Adipocyte (in vitro differentiated cells): ENCODE results near the gene DOCK6.

Experiments
- DNase-seq: peaks from one replicate; pipeline ENCODE4 v3.0.0-alpha.2; 2015; ENCODE audit warnings: low read depth
- H3K27me3 ChIP-seq: replicated peaks from 2 replicates; pipeline ENCODE4 v1.7.0; 2013; ENCODE audit warnings: mild to moderate bottlenecking, low read length, moderate library complexity; ENCODE audit not compliant: control insufficient read depth, insufficient read depth
- H3K36me3 ChIP-seq: 2 replicates; pipeline ENCODE4 v1.7.0; 2013; ENCODE audit warnings: low read length, mild to moderate bottlenecking, moderate library complexity; ENCODE audit not compliant: control insufficient read depth, insufficient read depth, severe bottlenecking
- H3K4me1 ChIP-seq: 2 replicates; pipeline ENCODE4 v1.7.0; 2013; ENCODE audit warnings: mild to moderate bottlenecking, low read length, moderate library complexity; ENCODE audit not compliant: control insufficient read depth, insufficient read depth
- H3K4me3 ChIP-seq: 2 replicates; pipeline ENCODE4 v1.7.0; 2013; ENCODE audit warnings: mild to moderate bottlenecking, low read length, moderate library complexity
- H3K9ac ChIP-seq: 2 replicates; pipeline ENCODE4 v1.7.0; 2013; ENCODE audit warnings: mild to moderate bottlenecking, low read length, moderate library complexity
- H3K9me3 ChIP-seq: 2 replicates; pipeline ENCODE4 v1.7.0; 2013; ENCODE audit warnings: mild to moderate bottlenecking, low read length, moderate library complexity; ENCODE audit not compliant: control insufficient read depth

Gene DOCK6

DNA sequence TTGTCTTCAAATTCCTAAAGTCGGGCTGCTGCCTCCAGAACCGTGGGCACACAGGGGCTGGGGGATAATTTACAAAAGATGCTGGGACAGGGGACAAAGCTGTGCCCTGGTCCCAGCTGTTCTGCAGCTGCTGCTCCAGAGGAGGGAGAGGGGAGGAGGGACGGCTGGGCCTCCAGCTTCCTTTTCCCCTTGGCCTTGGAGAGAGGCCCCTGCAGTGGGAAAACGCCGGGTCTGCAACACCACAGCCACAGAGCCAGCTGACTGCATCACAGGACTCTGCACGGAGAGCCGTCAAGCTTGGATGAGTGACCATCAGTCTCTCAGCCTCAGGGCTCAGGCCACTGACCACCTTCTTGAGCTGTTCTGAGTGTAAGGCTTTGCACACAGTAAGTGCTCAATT lies 6.1 kb downstream of the DOCK6 start:
- H3K27me3 ChIP-seq = no peaks in the 10 kb centered on the region
- peak; percentile 58 for DNase-seq
- no peaks in the 10 kb centered on the region for H3K9me3 ChIP-seq
- peaks cover 12% of the 10 kb centered on the region for H3K36me3 ChIP-seq
- no peaks in the 10 kb centered on the region for H3K4me1 ChIP-seq
- no peak overlapping the region for H3K9ac ChIP-seq
- no peak overlapping the region for H3K4me3 ChIP-seq

GRCh38 chr19:11254666-11255065 lies 7.7 kb downstream of the DOCK6 start:
- Histone ChIP-seq H3K27me3 (no peaks in the 10 kb centered on the region), H3K4me3 (no peak overlapping the region), H3K9ac (no peak overlapping the region), H3K4me1 (no peaks in the 10 kb centered on the region), H3K36me3 (peaks cover 19% of the 10 kb centered on the region), H3K9me3 (no peaks in the 10 kb centered on the region)
- DNase-seq = no peak

DNA sequence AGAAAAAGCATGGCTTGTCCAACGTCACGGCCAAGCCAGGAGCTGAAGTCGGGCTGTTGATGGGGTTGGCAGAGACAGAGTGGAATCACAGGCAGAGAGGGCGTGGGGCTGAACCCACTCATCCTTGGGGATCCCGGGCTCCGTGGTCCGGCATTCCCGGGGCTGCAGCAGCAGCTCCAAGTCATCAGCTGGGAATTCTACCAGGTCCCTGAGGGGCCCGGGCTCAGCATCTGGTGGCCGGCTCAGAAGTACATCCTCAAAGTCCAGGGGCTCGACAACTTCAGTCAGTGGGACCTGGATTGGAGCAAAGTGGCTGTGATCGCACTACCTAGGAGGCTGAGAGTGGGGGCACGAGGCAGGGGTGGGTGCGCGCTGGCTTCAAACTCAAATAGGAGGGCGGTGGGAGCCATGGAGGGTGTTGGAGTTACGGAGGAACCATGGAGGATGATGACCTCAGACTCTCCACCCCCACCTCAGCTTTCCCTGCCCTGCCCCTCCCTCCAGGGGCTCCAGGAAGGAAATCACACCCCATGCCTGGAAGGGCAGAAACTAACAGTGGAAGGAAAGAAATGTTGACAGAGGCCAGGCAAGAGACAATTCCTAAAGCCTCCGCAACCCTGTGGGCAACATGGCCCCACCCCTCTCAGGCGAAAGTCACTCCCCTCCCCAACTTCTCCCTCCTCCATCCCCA lies 9.5 kb downstream of the DOCK6 start:
- no peak overlapping the region for H3K9ac ChIP-seq
- peaks cover 31% of the 10 kb centered on the region for H3K36me3 ChIP-seq
- no peaks in the 10 kb centered on the region for H3K4me1 ChIP-seq
- H3K9me3 ChIP-seq = no peaks in the 10 kb centered on the region
- DNase-seq = no peak
- no peak overlapping the region for H3K4me3 ChIP-seq
- H3K27me3 ChIP-seq = no peaks in the 10 kb centered on the region

- H3K4me3 ChIP-seq = no peak overlapping the region
- H3K27me3 ChIP-seq = no peaks in the 10 kb centered on the region
- peaks cover 33% of the 10 kb centered on the region for H3K36me3 ChIP-seq
- H3K9me3 ChIP-seq = no peaks in the 10 kb centered on the region
- no peaks in the 10 kb centered on the region for H3K4me1 ChIP-seq
- no peak for DNase-seq
- H3K9ac ChIP-seq = no peak overlapping the region
Observed at GRCh38 chr19:11251650-11252314, 10.5 kb downstream of the DOCK6 start.

DNA sequence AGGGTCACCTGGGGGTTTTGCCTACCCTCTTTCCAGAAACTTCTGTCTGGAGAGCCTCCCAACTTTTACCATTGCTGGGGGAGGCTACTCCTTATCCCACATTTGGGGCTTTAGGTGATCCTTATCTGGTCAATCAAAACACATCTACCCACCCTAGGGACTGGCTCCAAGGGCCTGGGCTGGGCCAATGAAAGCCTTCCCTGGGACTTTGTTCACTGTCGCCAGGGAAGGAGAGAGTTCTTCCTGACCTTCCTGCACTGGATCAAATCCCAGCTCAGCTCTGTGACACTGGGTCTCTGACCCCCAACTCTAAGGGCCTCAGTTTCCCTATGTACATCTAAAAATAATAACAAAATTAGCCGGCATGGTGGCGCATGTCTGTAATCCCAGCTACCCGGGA lies 11.1 kb downstream of the DOCK6 start:
- Histone ChIP-seq H3K4me1 (no peaks in the 10 kb centered on the region), H3K9me3 (no peaks in the 10 kb centered on the region), H3K9ac (no peak overlapping the region), H3K4me3 (no peak overlapping the region), H3K27me3 (no peaks in the 10 kb centered on the region), H3K36me3 (peaks cover 33% of the 10 kb centered on the region)
- DNase-seq = no peak

DNA sequence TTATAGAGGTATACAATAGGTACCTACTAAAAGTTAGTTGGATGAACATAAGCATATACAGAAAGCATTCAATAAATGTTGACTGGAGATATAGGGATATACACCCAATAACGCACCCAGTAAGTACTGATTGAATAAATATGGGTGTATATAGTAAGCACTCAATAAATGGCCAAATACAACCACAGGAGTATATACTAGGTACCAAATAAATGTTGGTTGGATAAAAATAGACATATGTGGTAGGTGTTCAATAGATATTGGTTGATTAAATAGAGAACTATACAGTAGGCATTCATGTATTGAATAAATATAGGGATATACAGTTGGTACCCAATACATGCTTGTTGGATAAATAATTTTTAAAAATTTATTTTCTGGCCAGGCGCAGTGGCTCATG lies 13.5 kb downstream of the DOCK6 start:
- H3K9me3 ChIP-seq = no peaks in the 10 kb centered on the region
- no peaks in the 10 kb centered on the region for H3K4me1 ChIP-seq
- no peak for DNase-seq
- no peaks in the 10 kb centered on the region for H3K27me3 ChIP-seq
- H3K36me3 ChIP-seq = peaks cover 33% of the 10 kb centered on the region
- H3K4me3 ChIP-seq = no peak overlapping the region
- H3K9ac ChIP-seq = no peak overlapping the region

- DNase-seq = no peak
- H3K9me3 ChIP-seq = no peaks in the 10 kb centered on the region
- peaks cover 34% of the 10 kb centered on the region for H3K36me3 ChIP-seq
Observed at GRCh38 chr19:11247934-11248333, 14.4 kb downstream of the DOCK6 start.

GRCh38 chr19:11247391-11247790 lies 14.9 kb downstream of the DOCK6 start:
- Histone ChIP-seq H3K4me1 (no peaks in the 10 kb centered on the region), H3K4me3 (no peak overlapping the region), H3K9ac (no peak overlapping the region), H3K36me3 (peaks cover 34% of the 10 kb centered on the region), H3K27me3 (no peaks in the 10 kb centered on the region), H3K9me3 (no peaks in the 10 kb centered on the region)
- DNase-seq = no peak

More at GRCh38 chr19:11247934-11248333, 14.4 kb downstream of the DOCK6 start:
- Histone ChIP-seq H3K9ac (no peak overlapping the region), H3K4me1 (no peaks in the 10 kb centered on the region), H3K27me3 (no peaks in the 10 kb centered on the region), H3K4me3 (no peak overlapping the region)

DNA sequence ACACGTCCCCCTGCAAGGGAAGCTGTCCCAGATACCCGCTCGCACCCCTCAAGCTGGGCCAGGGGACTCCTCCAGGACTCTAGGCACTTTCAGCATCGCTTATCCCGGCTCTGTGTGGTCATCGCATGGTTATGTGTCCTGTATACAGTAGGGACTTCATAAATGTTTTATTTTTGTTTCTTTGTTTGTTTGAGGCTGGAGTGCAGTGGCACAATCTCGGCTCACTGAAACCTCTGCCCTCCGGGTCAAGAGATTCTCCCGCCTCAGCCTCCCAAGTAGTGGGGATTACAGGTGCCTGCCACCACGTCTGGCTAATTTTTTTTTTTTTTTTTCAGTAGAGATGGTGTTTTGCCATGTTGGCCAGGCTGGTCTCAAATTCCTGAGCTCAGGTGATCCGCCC lies 15.4 kb downstream of the DOCK6 start:
- peaks cover 30% of the 10 kb centered on the region for H3K36me3 ChIP-seq
- H3K4me3 ChIP-seq = no peak overlapping the region

DNA sequence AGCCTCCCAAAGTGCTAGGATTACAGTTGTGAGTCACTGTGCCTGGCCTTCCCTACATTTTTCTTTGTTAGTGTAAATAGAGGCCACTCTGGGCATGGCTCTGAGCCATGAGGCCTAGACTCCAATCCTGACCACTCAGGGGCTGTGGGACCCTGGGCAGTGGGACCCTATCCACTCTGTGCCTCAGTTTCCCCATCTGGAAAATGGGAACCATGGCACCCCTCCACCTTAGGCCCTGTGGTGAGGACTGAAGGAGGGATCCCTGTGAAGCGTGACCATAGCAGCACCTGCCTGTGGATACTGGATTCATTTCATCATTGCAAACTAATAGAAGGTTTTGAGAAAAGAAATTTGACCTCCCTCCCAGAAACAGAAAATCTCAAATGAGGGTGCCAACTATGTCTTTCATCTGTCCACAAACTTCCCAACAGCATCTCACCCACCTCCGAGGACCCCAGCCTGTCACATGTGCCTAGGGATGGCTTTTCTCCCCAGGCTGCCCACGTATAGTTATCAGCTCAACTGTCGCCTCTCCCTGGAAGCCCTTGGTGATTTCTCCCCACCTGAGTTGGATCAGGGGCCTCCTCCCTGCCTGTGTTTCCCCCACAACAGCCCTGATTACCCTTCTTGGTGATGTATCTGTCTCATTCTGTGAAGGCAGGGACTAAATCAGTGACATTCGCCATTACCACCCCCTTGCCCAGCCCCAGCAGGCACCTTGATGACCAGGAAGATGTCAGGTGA lies 17.3 kb downstream of the DOCK6 start:
- no peaks in the 10 kb centered on the region for H3K4me1 ChIP-seq
- peaks cover 26% of the 10 kb centered on the region for H3K36me3 ChIP-seq
- no peak overlapping the region for H3K9ac ChIP-seq
- no peaks in the 10 kb centered on the region for H3K27me3 ChIP-seq
- no peak overlapping the region for H3K4me3 ChIP-seq
- DNase-seq = no peak
- H3K9me3 ChIP-seq = no peaks in the 10 kb centered on the region

More for the DNA sequence above, 15.4 kb downstream of the DOCK6 start:
- H3K9ac ChIP-seq = no peak overlapping the region
- no peaks in the 10 kb centered on the region for H3K9me3 ChIP-seq
- no peaks in the 10 kb centered on the region for H3K4me1 ChIP-seq
- no peaks in the 10 kb centered on the region for H3K27me3 ChIP-seq
- no peak for DNase-seq

- Histone ChIP-seq H3K36me3 (peaks cover 26% of the 10 kb centered on the region), H3K9me3 (no peaks in the 10 kb centered on the region), H3K4me3 (no peak overlapping the region), H3K9ac (no peak overlapping the region), H3K27me3 (no peaks in the 10 kb centered on the region), H3K4me1 (peaks cover 5% of the 10 kb centered on the region)
- DNase-seq = no peak
Observed at GRCh38 chr19:11243798-11244169, 18.5 kb downstream of the DOCK6 start.
